Esophagus muscularis mucosa (tissue), 4 donors: ENCODE measurements around the gene CHGA. TPM values are rescaled to one million over a fixed set of nuclear protein-coding genes. Genes with fewer than 3 reads are reported as not detected.

Experiments used
- DNase-seq: peaks from one replicate; pipeline ENCODE4 v3.0.0-alpha.2; 2017; ENCODE audit errors: extremely low spot score
- H3K27ac ChIP-seq, 4 donors: fragments of 200-600 bp; sonication (generic); replicated peaks in 1 of 4; 1 replicate in 3 of 4; 2 replicates in 1 of 4; pipeline ENCODE4 v1.5.1; 2016 to 2019; ENCODE audit warnings: mild to moderate bottlenecking in 1 of 4
- H3K27me3 ChIP-seq, 4 donors: fragments of 200-600 bp; sonication (generic); one replicate each; pipeline versions ENCODE4 v1.5.1 to v1.6.0; 2016 to 2019
- H3K36me3 ChIP-seq, 4 donors: fragments of 200-600 bp; sonication (generic); one replicate each; pipeline ENCODE4 v1.5.1; 2016 to 2019
- H3K4me1 ChIP-seq, 4 donors: fragments of 200-600 bp; sonication (generic); one replicate each; pipeline ENCODE4 v1.5.1; 2016 to 2019
- H3K4me3 ChIP-seq, 4 donors: fragments of 200-600 bp; sonication (generic); 1 replicate in 2 of 4; 2 replicates in 2 of 4; pipeline ENCODE4 v1.5.1; 2016 to 2019; ENCODE audit warnings: mild to moderate bottlenecking in 4 of 4, moderate library complexity in 1 of 4
- H3K9me3 ChIP-seq, 4 donors: fragments of 200-600 bp; sonication (generic); 1 replicate in 3 of 4; 2 replicates in 1 of 4; pipeline ENCODE4 v1.5.1; 2016 to 2019
- CTCF ChIP-seq, 3 experiments: fragments of 200-600 bp in 2 of 3; fragments of 450-650 bp in 1 of 3; sonication (generic) in 2 of 3; IDR thresholded peaks; one replicate each; pipeline ENCODE4 v1.5.1; 2017 to 2019; ENCODE audit warnings: antibody characterized with exemption in 3 of 3, mild to moderate bottlenecking in 2 of 3, moderate library complexity in 1 of 3
- EP300 ChIP-seq: sonication (generic); formaldehyde crosslinking; IDR thresholded peaks from one replicate; pipeline ENCODE4 v1.6.1; 2017; ENCODE audit warnings: antibody characterized with exemption
- POLR2A ChIP-seq: fragments of 450-650 bp; IDR thresholded peaks from one replicate; pipeline ENCODE4 v1.6.1; 2017; ENCODE audit warnings: antibody characterized with exemption, moderate library complexity, mild to moderate bottlenecking, low read depth
- POLR2AphosphoS5 ChIP-seq, 2 donors: sonication (generic); formaldehyde crosslinking; IDR thresholded peaks; one replicate each; pipeline ENCODE4 v1.6.1; 2017; ENCODE audit warnings: antibody characterized with exemption in 2 of 2
- WGBS: methylation state at CpG from one replicate; pipeline ENCODE4 v1.1.5; 2018; 5-methylcytosine and 5-hydroxymethylcytosine counted together
- intact Hi-C: fragments of 100-400 bp; cut with DNase I; formaldehyde crosslinking; loops from one replicate; pipeline ENCODE4 v1.15.1; 2023
- total RNA-seq, 4 donors: library from RNA; depleted of rRNA; stranded (reverse); fragments of >200 nt; gene quantifications; one replicate each; pipeline versions ENCODE4 v1.1.0 to v1.2.1, GENCODE V29; 2016

CHGA gene
- total RNA-seq, 4 donors from 2014 or later = 1.2 to 2.5 (median 1.3) TPM

DNA sequence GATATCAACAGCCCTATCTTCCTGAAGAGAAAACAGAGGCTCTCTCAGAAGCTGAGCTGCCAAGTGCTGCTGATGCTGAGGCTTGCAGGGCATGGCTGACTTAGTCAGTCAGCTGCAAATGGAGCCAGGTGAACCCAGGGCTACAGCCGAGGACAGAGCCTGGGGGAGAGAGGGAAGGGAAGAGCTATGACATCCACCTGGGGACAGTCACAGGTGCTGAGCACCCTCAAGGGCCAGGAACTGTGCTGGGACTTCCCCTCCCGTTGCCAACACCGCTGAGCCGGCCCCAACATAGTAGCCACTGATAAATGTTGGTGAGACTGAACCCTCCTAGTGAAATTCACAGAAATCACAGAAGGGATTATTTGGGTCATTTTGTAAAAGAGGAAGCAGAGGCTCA is 6.7 kb upstream of the CHGA start:
- Histone ChIP-seq H3K9me3 (no peaks in the 10 kb centered on the region), H3K27ac (no peak overlapping the region), H3K4me3 (no peak overlapping the region), H3K27me3 (peaks cover 0 to 32% (median 0%) of the 10 kb centered on the region in 4 donors), H3K36me3 (no peaks in the 10 kb centered on the region), H3K4me1 (no peaks in the 10 kb centered on the region)
- intact Hi-C loops = no loop called here
- no peak for DNase-seq
- TF ChIP-seq EP300 (no peak), POLR2AphosphoS5 (IDR thresholded peaks at IDR 0.05) (no peak), CTCF (IDR thresholded peaks at IDR 0.05) (no peak), POLR2A (no peak)
- WGBS = 86% methylated on average over 4 of the region's 4 CpGs

DNA sequence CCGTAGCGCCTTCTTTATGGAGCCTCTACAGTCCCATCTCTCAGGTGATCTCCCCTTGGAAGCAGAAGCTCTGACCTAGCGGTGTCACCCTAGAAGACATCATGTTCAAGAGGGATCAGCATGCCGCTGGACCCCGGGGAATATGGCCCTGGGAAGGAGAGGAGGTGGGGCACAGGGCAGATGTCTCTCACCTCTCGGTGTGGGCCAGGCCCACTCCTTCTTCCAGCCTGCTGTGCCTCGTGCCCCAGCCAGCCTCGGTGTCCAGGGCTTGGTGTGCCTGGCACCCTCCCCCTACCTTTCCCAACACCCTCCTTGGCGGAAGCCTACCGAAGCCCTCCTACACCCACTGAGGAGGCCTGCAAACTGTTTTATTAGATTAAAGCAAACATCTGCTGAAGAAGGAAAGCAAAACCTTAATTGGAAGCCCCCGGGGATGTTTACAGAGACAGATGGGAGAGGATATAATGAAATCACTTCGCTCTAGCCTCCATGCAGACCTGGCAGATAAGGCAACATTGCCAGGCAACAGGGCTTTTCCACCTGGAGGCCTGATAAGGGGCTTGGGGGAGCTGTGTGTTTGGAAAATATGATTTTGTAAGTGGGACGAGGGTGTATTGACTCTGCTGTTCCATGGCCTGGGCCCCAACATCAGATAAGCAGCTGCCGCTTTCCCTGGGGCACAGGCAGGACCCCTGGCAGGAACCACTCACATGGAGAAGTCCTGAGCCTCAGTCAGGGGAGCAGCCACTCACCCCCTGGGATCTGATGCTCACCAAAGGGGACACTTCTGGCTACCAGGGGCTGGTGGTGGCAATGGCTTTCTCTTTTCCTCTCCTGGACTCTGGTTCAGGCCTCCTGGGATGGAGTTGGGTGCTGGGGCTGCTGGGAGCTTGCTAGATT is 5.7 kb upstream of the CHGA start:
- no peak for TF ChIP-seq EP300
- no peak for TF ChIP-seq CTCF (IDR thresholded peaks at IDR 0.05)
- no peak for TF ChIP-seq POLR2A
- no peak for TF ChIP-seq POLR2AphosphoS5 (IDR thresholded peaks at IDR 0.05)
- 73% methylated on average over 11 of the region's 14 CpGs for WGBS
- intact Hi-C loops = no loop called here

GRCh38 chr14:92917956-92918355 is 5.0 kb upstream of the CHGA start:
- Histone ChIP-seq H3K4me3 (no peak overlapping the region), H3K36me3 (no peaks in the 10 kb centered on the region), H3K9me3 (no peaks in the 10 kb centered on the region), H3K27ac (no peak overlapping the region), H3K27me3 (peaks cover 0 to 50% (median 5%) of the 10 kb centered on the region in 4 donors), H3K4me1 (peaks cover 0 to 4% (median 2%) of the 10 kb centered on the region in 4 donors)
- WGBS = 90% methylated on average over 7 of the region's 7 CpGs
- intact Hi-C loops = no loop called here
- DNase-seq = no peak
- TF ChIP-seq EP300 = no peak
- TF ChIP-seq POLR2A = no peak
- TF ChIP-seq CTCF (IDR thresholded peaks at IDR 0.05) = no peak
- TF ChIP-seq POLR2AphosphoS5 (IDR thresholded peaks at IDR 0.05) = no peak

More for the DNA sequence above, 5.7 kb upstream of the CHGA start:
- no peak overlapping the region for H3K4me3 ChIP-seq
- DNase-seq = no peak
- no peaks in the 10 kb centered on the region for H3K9me3 ChIP-seq
- no peak overlapping the region for H3K27ac ChIP-seq
- H3K36me3 ChIP-seq = no peaks in the 10 kb centered on the region
- no peaks in the 10 kb centered on the region for H3K4me1 ChIP-seq
- peaks cover 0 to 43% (median 2%) of the 10 kb centered on the region in 4 donors for H3K27me3 ChIP-seq

DNA sequence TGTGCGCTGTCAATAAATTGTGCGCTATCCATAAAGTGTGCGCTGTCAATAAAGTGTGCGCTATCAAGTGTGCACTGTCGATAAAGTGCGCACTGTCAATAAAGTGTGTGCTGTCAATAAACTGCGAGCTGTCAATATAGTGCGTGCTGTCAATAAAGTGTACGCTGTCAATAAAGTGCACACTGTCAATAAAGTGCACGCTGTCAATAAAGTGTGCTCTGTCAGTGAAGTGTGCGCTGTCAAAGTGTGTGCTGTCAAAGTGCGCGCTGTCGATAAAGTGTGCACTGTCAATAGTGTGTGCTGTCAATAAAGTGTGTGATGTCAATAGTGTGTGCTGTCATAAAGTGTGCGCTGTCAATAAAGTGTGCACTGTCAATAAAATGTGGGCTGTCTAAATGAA is 2.9 kb upstream of the CHGA start:
- no peaks in the 10 kb centered on the region for H3K36me3 ChIP-seq
- peaks cover 0 to 66% (median 8%) of the 10 kb centered on the region in 4 donors for H3K27me3 ChIP-seq
- TF ChIP-seq POLR2A (no peak), EP300 (no peak), CTCF (IDR thresholded peaks at IDR 0.05) (no peak), POLR2AphosphoS5 (IDR thresholded peaks at IDR 0.05) (no peak)
- no peaks in the 10 kb centered on the region for H3K9me3 ChIP-seq
- 96% methylated on average over 15 of the region's 15 CpGs for WGBS
- intact Hi-C loops = no loop called here
- no peak overlapping the region for H3K27ac ChIP-seq
- peaks cover 0 to 11% (median 9%) of the 10 kb centered on the region in 4 donors for H3K4me1 ChIP-seq
- H3K4me3 ChIP-seq = no peak overlapping the region
- DNase-seq = no peak
